Epithelial cell of esophagus (primary cell): ENCODE data around the gene NKAPL.
"Not testable (repeated sequence)": the region's sequence is repeated elsewhere in the genome, so short reads cannot be mapped to it uniquely, and the experiment has no call there.

ENCODE experiments used
- DNase-seq: peaks from one replicate; pipeline ENCODE4 v3.0.0; 2010; ENCODE audit warnings: low read depth
- H3K4me3 ChIP-seq: 2 replicates; pipeline ENCODE4 v1.5.1; 2011; ENCODE audit warnings: mild to moderate bottlenecking, low read length, control low read depth
- CTCF ChIP-seq: IDR thresholded peaks from 2 replicates; pipeline ENCODE4 v1.5.1; 2011; ENCODE audit warnings: low read depth, mild to moderate bottlenecking, low read length, control low read depth, inconsistent platforms; ENCODE audit not compliant: insufficient read depth; ENCODE audit errors: missing control alignments

NKAPL gene

GRCh38 chr6:28296520-28297060 is 37.5 kb downstream of the NKAPL start:
- TF ChIP-seq CTCF: no peak
- no peak overlapping the region for H3K4me3 ChIP-seq
- no peak for DNase-seq

- TF ChIP-seq CTCF: no peak
- H3K4me3 ChIP-seq: no peak overlapping the region
- DNase-seq: no peak
Observed at GRCh38 chr6:28303570-28303969, 44.5 kb downstream of the NKAPL start.

- H3K4me3 ChIP-seq, DNase-seq: not testable (repeated sequence)
Observed at GRCh38 chr6:28306363-28306762, 47.3 kb downstream of the NKAPL start.
